Measurements from ENCODE around the gene RYR2.
"Not testable (repeated sequence)": the region's sequence is repeated elsewhere in the genome, so short reads cannot be mapped to it uniquely, and the experiment has no call there.

Gene RYR2

GRCh38 chr1:237206065-237206414 lies 164.1 kb downstream of the RYR2 start:
- no peak for DNase-seq

DNA sequence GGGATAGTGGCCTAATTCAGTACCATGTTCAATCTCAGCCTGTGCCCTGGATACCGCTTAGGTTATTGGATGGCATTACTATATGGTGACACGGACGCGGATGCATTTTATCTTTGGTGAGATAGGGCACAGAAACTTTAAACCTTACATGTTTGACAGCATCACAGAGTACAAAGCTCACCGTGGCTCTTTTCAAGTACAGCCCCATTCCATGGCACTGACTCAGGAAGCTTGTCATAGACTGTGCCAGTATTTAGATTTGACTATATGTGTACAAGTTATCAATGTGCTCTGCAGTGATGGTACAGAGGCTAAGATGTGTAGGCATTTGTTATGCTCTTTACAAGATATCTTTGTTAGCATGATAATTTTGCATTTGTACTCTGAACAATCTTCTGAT lies 169.0 kb downstream of the RYR2 start:
- DNase-seq = no peak

GRCh38 chr1:237211540-237211939 lies 169.6 kb downstream of the RYR2 start:
- DNase-seq = no peak

- no peak for DNase-seq
Measured at GRCh38 chr1:237219751-237220642, 178.0 kb downstream of the RYR2 start.

DNA sequence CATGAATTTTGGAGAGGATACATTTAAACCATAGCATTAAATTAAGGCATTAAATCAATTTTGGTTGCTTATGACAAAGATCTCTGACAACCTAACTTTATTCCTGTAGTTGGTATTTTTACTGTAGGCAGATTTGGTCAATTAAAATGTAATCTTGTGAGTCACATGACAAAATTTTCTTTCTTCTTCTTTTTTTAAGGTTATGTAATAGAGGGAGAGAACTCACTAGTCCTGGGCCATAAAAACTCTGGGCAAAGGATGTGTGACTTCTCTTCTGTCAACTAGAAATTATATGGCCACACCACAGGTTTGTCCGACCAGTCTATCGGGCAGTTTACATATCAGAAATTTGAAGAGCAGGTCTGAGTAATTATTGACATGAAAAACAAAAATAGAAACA lies 181.4 kb downstream of the RYR2 start:
- DNase-seq = no peak

DNA sequence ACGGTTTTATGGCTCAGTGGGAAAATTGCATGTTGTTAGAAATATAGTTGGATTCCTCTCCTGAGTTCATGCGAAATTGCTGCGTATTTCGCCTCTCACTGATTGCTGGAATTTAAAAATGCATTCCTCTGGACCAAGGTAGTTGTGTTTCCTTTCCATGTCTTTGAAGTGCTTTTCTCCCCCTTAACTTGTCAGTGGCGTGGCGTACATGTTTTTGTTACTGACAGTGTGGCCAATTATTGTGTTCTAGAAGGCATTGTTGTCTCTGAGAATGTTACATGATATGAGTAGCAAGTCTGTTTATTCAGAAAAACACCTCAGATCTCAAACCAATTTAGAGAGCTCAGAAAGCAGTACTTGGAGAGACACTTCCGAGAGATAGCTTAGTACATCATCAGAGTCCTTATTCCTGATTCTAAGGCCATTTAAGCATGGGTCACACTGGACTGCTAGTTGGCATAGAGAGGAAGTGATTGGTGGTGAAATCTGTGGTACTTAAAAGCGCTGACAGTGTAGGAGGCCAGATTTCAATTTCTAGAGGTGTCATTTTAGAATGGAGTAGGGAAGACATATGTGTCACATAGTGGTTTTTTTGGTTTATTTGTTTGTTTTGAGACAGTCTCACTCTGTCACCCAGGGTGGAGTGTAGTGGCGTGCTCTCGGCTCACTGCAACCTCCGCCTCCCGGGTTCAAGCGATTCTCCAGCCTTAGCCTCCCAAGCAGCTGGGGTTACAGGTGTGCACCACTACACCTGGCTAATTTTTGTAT lies 184.4 kb downstream of the RYR2 start:
- no peak for DNase-seq

DNA sequence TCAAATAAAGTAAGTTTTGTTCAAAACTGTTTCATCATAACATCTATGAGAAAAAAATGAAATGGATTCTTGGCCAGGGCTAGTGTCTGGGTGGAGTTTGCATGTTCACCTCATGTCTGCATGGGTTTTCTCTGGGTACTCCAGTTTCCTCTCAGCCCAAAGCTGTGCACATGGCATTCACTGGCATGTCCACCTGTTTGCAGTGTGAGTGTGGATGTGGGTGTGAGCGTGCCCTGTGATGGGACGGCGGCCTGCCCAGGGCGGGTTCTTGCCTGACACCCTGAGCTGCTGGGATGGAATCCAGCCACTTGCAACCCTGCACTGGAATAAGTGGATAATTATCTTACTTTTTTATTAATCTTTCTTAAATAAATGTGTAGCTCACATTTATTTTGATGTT lies 185.5 kb downstream of the RYR2 start:
- no peak for DNase-seq

DNA sequence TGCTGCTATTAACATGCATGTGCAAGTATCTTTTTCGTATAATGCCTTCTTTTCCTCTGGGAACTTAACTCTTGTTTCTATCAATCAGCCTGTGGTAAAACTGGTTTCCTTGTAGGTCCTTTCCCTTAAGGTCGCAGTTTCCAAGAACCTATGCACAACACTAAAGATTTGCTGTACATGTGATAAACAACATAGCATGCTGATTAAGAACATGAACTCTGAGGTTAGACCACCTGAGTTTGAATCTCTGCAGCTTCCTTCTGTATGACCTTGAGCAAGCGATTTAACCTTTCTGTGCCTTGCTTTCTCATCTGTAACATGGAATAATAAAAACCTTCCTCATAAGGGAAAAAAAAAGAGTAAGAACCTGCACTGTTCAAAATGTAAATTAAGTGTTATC lies 186.4 kb downstream of the RYR2 start:
- no peak for DNase-seq

DNA sequence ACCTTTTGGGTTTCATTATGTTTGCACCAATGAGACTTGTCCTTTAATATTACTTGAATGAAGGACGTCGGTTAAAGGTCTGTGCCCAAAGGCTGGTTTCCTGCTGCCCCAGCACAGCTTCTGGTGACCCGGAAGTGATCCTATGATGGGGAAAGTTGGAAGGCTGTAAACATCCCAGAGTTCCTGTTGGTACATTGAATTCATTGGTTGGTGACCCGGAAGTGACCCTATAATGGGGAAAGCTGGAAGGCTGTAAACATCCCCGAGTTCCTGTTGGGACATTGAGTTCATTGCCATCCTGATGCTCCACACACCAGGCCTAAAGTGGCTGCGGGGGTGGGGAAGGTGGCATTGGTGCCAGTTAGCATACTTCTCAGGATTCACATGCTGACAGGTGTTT lies 187.3 kb downstream of the RYR2 start:
- DNase-seq = no peak

- DNase-seq = no peak
Measured at GRCh38 chr1:237232501-237232900, 190.5 kb downstream of the RYR2 start.

- no peak for DNase-seq
Measured at GRCh38 chr1:237235091-237235490, 193.1 kb downstream of the RYR2 start.

DNA sequence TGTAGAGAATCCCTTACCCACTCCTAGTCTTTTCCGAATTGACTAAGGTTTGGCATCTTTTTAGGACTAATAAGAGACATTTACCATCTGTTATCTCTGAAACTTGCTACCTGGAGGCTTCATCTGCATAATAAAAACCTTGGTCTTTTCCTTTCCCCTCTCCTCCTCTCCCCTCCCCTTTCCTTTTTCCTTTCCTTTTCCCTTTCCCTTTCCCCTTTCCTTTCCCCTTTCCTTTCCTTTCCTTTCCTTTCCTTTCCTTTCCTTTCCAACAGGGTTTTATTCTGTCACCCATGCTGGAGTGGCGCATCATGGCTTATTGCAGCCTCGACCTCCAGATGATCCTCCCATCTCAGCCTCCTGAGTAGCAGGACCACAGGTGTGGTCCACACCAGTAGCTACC lies 195.7 kb downstream of the RYR2 start:
- no peak for DNase-seq

GRCh38 chr1:237239248-237239647 lies 197.3 kb downstream of the RYR2 start:
- DNase-seq = no peak

- no peak for DNase-seq
Measured at GRCh38 chr1:237241038-237241437, 199.1 kb downstream of the RYR2 start.

- no peak for DNase-seq
Measured at GRCh38 chr1:237244778-237245177, 202.8 kb downstream of the RYR2 start.

DNA sequence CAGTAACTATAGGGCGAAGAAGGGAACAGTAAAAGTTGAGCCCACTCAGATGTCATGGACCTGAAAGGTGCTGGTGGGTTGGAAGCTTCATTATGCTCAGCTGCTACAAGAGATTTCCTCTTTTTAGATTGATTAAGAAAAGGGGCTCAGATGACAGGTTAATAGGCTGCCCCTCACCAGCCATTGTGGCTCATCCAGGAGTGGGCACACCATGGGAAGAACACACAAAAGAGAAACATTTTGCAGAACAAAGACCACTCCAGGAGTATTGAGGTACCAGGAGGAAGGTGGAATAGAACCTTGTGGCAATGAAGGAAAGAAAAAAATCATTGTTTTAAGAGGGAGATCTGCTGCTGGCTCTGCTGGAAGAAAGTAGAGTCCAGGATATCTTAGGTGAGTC lies 205.5 kb downstream of the RYR2 start:
- DNase-seq = no peak

DNA sequence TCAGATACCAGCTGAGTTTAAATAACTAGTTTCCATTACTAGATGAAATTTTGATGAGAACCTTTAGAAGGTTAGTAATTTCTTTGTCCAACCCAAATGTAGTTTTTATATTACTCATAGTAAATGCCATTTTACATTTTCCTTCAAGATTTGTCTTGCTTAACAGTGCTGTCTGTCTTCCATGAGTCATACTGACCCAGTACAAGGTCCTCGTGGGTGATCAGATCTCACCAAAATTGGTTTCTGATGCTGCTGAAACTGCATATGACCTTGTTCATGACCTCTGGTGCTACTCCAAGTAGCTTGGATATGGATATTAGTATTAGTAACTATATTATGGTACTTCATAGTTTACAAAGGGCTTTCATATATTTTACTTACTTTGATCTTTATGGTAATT lies 207.1 kb downstream of the RYR2 start:
- DNase-seq = no peak

DNA sequence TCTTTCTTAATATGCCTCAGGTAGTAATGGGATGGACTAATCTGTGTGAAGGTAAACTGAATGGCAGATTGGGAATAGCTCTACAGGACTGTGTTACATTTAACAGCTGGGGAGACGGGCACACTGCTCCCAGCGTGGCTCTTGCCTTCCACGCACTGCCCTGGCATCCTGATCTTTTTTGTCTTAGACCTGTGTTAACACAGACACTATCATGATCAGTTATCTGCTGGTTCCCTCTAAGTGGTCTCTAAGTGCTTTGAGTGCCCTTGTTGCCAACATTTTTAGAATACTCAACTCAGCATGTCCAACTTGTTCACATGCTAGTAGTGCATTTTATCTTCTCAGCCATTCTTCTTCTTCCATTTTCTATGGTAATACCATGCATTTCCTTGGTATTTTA lies 208.1 kb downstream of the RYR2 start:
- DNase-seq = no peak

- no peak for DNase-seq
Measured at GRCh38 chr1:237255071-237255470, 213.1 kb downstream of the RYR2 start.

GRCh38 chr1:237258871-237259270 lies 216.9 kb downstream of the RYR2 start:
- no peak for DNase-seq

DNA sequence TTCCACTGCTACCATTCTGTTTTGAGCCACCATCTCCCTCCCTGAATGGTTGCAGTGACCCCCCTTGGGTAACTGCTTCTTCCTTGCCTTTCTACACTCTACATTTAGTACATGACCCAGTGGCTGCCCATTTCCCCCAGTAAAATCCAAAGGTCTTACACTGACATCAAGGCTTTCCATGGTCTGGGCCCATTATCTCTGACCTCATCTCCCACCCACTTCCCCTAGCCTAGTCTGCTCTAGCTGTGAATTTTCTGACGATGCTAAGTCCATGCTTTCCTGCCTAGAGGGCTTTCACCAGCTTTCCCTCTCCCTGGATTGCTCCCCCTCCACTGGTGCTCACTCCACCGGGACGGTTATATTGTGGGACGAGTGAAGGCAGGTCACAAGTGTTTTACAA lies 219.2 kb downstream of the RYR2 start:
- DNase-seq = no peak

DNA sequence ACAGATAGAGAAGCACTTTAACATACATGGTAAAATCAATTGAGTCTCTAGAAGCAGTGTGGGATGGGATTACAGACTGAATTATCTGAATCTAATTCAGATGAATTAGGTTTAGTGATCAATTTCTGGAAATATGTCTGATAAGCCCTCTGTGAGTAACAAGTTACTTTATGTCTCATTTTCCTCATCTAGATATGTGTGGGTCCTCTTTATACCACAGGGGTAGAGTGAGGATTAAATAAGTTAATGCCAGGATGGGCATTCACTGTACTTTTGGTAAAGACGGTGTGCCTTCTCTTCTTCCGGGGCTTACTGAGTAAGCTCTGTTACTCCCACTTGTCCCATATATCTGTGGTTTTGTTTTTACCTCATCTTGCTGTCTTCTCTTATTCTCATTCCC lies 225.8 kb downstream of the RYR2 start:
- DNase-seq = no peak

DNA sequence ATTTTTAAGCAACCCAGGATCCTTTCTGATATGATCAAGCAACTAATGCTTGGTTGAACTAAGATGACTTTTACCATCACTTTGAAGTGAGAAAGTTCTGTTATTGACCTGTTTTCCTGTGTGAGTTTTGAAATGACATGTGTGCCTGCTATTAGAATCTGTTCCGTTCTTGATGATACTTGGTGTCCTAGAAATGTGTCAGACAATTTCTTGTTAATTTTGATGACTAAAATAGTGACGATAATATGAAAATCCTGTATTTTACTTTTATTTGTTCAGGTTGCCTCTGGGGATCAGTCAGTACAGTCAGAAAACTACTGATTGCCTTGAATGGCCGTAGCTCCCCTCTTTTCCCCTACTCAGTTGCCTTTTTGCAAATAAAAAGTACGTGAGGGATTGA lies 228.0 kb downstream of the RYR2 start:
- no peak for DNase-seq

GRCh38 chr1:237270353-237270752 lies 228.4 kb downstream of the RYR2 start:
- no peak for DNase-seq

DNA sequence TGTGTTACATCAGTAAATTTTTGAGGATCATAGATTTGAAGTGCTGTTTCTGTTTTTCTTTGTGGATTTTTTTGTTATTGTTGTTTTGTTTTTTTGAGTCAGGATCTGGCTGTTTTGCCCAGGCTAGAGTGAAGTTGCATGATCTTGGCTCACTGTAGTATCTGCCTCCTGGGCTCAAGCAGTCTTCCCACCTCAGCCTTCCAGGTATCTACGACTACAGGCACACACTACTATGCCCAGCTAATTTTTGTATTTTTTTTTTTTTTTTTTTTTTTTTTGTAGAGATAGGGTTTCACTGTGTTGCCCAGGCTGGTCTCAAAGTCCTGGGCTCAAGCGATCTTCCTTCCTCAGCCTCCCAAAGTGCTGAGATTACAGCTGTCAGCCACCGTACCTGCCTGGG lies 236.0 kb downstream of the RYR2 start:
- DNase-seq = not testable (repeated sequence)
